Caco-2 (cell line): Measurements from ENCODE around the gene DOCK3. TPM values are rescaled to one million over a fixed set of nuclear protein-coding genes. Genes with fewer than 3 reads are reported as not detected.

Experiments
- BruUV-seq: library from RNA; stranded (reverse); fragments of 400-500 nt; replicated peaks from 2 replicates; lab custom pipeline; 2021; lab: Mats Ljungman, UMichigan
- CTCF ChIA-PET: fragments of 300-600 bp; sonication (Branson Sonifier 250); formaldehyde crosslinking; loops from one replicate; lab custom pipeline; 2022; ENCODE audit warnings: antibody characterized with exemption; lab: Charles Lee
- POLR2A ChIA-PET: fragments of 300-600 bp; sonication (Branson Sonifier 250); formaldehyde crosslinking; loops from one replicate; lab custom pipeline; 2022; ENCODE audit warnings: antibody characterized with exemption; lab: Charles Lee
- DNase-seq, 2 experiments: peaks; one replicate each; pipeline versions ENCODE4 v3.0.0 to v3.0.0-alpha.2; 2020 to 2022
- H3K27me3 ChIP-seq: replicated peaks from 2 replicates; pipeline ENCODE4 v1.6.0; 2011; ENCODE audit warnings: low read length; ENCODE audit not compliant: control insufficient read depth, insufficient read depth
- H3K36me3 ChIP-seq: 2 replicates; pipeline ENCODE4 v1.5.1; 2011; ENCODE audit warnings: low read length; ENCODE audit not compliant: control insufficient read depth, insufficient read depth
- H3K4me1 ChIP-seq: fragments of 250-450 bp; sonication (Bioruptor Pico); 2 replicates; pipeline ENCODE4 v1.5.1; 2020; ENCODE audit warnings: mild to moderate bottlenecking
- H3K4me3 ChIP-seq: 2 replicates; pipeline ENCODE4 v1.5.1; 2011; ENCODE audit warnings: low read depth, mild to moderate bottlenecking, control low read depth, low read length
- H3K9me3 ChIP-seq: fragments of 250-450 bp; sonication (Bioruptor Pico); 2 replicates; pipeline ENCODE4 v1.5.1; 2020; ENCODE audit warnings: mild to moderate bottlenecking, moderate library complexity
- H3K27ac Mint-ChIP-seq: one replicate; pipeline ENCODE4 v1.8.0; 2022; ENCODE audit warnings: mixed read lengths; ENCODE audit not compliant: unreplicated experiment
- H3K27me3 Mint-ChIP-seq: one replicate; pipeline ENCODE4 v1.8.0; 2022; ENCODE audit warnings: mixed read lengths; ENCODE audit not compliant: insufficient read depth, unreplicated experiment
- H3K36me3 Mint-ChIP-seq: one replicate; pipeline ENCODE4 v1.8.0; 2022; ENCODE audit warnings: mild to moderate bottlenecking, mixed read lengths; ENCODE audit not compliant: insufficient read depth, unreplicated experiment
- H3K4me1 Mint-ChIP-seq: one replicate; pipeline ENCODE4 v1.8.0; 2022; ENCODE audit warnings: low read depth, mixed read lengths; ENCODE audit not compliant: unreplicated experiment
- H3K4me3 Mint-ChIP-seq: one replicate; pipeline ENCODE4 v1.8.0; 2022; ENCODE audit warnings: mild to moderate bottlenecking, moderate library complexity, mixed read lengths; ENCODE audit not compliant: unreplicated experiment
- H3K9me3 Mint-ChIP-seq: one replicate; pipeline ENCODE4 v1.8.0; 2022; ENCODE audit warnings: mixed read lengths; ENCODE audit not compliant: unreplicated experiment
- CTCF ChIP-seq, 2 experiments: fragments of 200-600 bp in 1 of 2; IDR thresholded peaks; 1 replicate in 1 of 2; 2 replicates in 1 of 2; pipeline versions ENCODE4 v1.5.1 to v1.8.0; 2011 to 2022; ENCODE audit warnings: antibody characterized with exemption in 1 of 2, control low read depth in 1 of 2, inconsistent platforms in 1 of 2, low read depth in 1 of 2, low read length in 1 of 2, mild to moderate bottlenecking in 1 of 2, moderate library complexity in 1 of 2; ENCODE audit not compliant: insufficient read depth in 1 of 2, severe bottlenecking in 1 of 2, unreplicated experiment in 1 of 2
- intact Hi-C: fragments of 100-400 bp; cut with micrococcal nuclease; formaldehyde crosslinking; loops from one replicate; pipeline ENCODE4 v1.10.0; 2022; ENCODE audit not compliant: unreplicated experiment
- total RNA-seq: library from RNA; stranded (reverse); gene quantifications from 2 replicates; pipeline ENCODE4 v1.2.3, GENCODE V29; 2022

DOCK3 gene
- total RNA-seq, 1 experiment from 2014 or later = 0.05 TPM

DNA sequence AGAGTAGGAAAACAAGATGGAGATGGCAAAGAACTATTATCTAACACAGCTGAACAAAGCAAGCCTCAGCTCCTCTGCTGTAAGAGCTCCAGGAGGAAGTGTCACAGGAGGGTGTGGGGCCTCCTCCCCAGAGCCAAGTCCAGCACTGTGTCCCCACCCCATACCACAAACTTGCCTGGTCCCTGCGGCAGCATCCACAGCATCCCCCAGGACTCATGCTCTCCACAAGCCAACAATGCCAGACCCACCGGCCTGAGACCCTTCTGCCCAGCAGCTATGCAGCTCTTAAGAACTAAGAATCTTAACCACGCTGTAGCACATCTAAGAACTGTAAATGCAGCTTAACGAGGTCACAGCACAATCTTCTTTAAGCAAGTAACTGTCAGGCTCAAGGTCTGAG is 725.4 kb downstream of the DOCK3 start:
- Mint-ChIP-seq H3K27ac (no peak overlapping the region), H3K4me3 (no peak overlapping the region), H3K9me3 (no peaks in the 10 kb centered on the region), H3K27me3 (no peaks in the 10 kb centered on the region), H3K36me3 (peaks cover 76% of the 10 kb centered on the region), H3K4me1 (peaks cover 8% of the 10 kb centered on the region)
- DNase-seq = no peak
- no TSS peak for BruUV-seq
- no peaks in the 10 kb centered on the region for H3K4me1 ChIP-seq
- no peak for TF ChIP-seq CTCF (IDR thresholded peaks at IDR 0.05; ENCODE audit: insufficient read depth in 1 of 2, low read depth in 1 of 2, low read length in 1 of 2, severe bottlenecking in 1 of 2, unreplicated experiment in 1 of 2)
- no peaks in the 10 kb centered on the region for H3K9me3 ChIP-seq
- peaks cover 3% of the 10 kb centered on the region for H3K36me3 ChIP-seq
- H3K27me3 ChIP-seq = no peaks in the 10 kb centered on the region
- ChIA-PET CTCF (no interaction called here), POLR2A (no interaction called here)
- intact Hi-C loops = no loop called here
- no peak overlapping the region for H3K4me3 ChIP-seq

DNA sequence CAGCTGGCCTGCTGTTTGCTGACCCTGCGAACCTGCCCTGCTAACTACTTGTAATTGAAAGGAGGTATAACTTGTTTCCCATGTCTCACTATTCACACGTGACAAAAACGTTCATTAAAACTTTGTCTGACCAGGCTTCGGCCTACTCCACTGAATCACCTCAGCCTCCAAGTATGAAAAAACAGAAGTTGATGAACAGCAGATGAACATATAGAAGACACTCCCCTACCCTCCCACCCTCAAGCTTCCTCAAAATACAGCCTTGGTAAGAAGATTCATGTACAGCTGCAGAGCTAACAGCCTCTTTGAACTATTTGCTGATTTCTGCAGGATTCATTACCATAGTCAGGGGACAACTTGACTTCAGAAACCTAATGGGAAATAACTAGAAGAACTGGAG is 727.0 kb downstream of the DOCK3 start:
- H3K9me3 Mint-ChIP-seq = no peaks in the 10 kb centered on the region
- no peak for TF ChIP-seq CTCF (IDR thresholded peaks at IDR 0.05; ENCODE audit: insufficient read depth in 1 of 2, low read depth in 1 of 2, low read length in 1 of 2, severe bottlenecking in 1 of 2, unreplicated experiment in 1 of 2)
- ChIA-PET POLR2A (no interaction called here), CTCF (no interaction called here)
- H3K9me3 ChIP-seq = no peaks in the 10 kb centered on the region
- peaks cover 4% of the 10 kb centered on the region for H3K36me3 ChIP-seq
- peaks cover 65% of the 10 kb centered on the region for H3K36me3 Mint-ChIP-seq
- H3K27me3 Mint-ChIP-seq = no peaks in the 10 kb centered on the region
- no peak overlapping the region for H3K4me3 ChIP-seq
- intact Hi-C loops = no loop called here
- no peak for DNase-seq
- BruUV-seq = no TSS peak
- no peaks in the 10 kb centered on the region for H3K27me3 ChIP-seq
- no peak overlapping the region for H3K4me3 Mint-ChIP-seq
- H3K4me1 ChIP-seq = no peaks in the 10 kb centered on the region
- peaks cover 2% of the 10 kb centered on the region for H3K4me1 Mint-ChIP-seq
- no peak overlapping the region for H3K27ac Mint-ChIP-seq

DNA sequence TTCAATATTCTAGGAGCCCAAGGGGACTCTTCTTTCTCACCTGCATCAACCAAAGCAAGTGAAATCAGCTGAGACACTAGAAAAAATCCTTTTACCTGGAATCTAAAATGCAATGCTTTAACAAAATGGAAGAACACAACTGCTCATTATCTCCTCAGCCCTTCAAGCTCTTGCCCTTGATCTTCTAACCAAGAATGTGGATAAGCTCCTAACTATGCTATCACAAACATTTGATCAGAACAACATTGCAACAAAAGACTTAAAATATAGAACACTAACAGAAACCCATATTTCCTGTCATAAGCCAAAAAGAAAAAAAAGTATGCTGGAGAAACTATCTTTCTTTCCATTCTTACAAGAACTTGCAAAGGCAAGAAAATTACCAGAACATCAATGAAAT is 728.9 kb downstream of the DOCK3 start:
- H3K36me3 ChIP-seq = peaks cover 3% of the 10 kb centered on the region
- H3K27me3 Mint-ChIP-seq = no peaks in the 10 kb centered on the region
- H3K27ac Mint-ChIP-seq = no peak overlapping the region
- no peaks in the 10 kb centered on the region for H3K27me3 ChIP-seq
- peaks cover 53% of the 10 kb centered on the region for H3K36me3 Mint-ChIP-seq
- no peaks in the 10 kb centered on the region for H3K4me1 Mint-ChIP-seq
- intact Hi-C loops = no loop called here
- ChIA-PET CTCF (no interaction called here), POLR2A (no interaction called here)
- BruUV-seq = no TSS peak
- no peak for TF ChIP-seq CTCF (IDR thresholded peaks at IDR 0.05; ENCODE audit: insufficient read depth in 1 of 2, low read depth in 1 of 2, low read length in 1 of 2, severe bottlenecking in 1 of 2, unreplicated experiment in 1 of 2)
- no peak for DNase-seq
- no peaks in the 10 kb centered on the region for H3K4me1 ChIP-seq
- H3K4me3 Mint-ChIP-seq = no peak overlapping the region
- no peak overlapping the region for H3K4me3 ChIP-seq
- no peaks in the 10 kb centered on the region for H3K9me3 Mint-ChIP-seq
- no peaks in the 10 kb centered on the region for H3K9me3 ChIP-seq
